ENCODE results near the gene LRRFIP1.

Gene LRRFIP1

DNA sequence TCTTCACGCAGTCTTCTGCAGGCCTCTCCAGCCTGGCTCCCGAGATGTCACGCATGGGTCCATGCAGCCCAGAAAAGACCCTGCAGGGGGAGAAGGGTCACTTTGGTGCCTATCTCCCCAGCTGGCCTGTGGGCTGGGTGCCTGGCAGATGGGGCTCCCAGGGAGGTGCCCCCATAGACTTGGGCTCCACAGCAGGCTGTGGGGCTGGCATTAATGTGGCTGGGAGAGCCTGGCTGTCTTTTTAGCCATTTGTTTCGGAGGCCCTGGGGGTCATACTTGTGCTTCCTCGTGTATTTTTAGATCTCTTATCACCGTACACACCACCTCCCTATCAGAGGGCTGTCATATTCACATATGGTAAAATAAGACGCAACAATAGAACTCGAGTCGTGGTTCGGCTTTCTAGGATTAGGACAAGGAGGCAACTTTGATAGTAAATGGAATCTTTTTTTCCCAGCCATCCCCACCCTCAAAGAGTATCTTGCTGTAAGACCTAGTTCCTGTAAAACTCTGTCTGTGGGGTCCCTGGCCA, 74.5 kb downstream of the LRRFIP1 start:
- no peak for DNase-seq (ENCODE audit: low read depth)

DNA sequence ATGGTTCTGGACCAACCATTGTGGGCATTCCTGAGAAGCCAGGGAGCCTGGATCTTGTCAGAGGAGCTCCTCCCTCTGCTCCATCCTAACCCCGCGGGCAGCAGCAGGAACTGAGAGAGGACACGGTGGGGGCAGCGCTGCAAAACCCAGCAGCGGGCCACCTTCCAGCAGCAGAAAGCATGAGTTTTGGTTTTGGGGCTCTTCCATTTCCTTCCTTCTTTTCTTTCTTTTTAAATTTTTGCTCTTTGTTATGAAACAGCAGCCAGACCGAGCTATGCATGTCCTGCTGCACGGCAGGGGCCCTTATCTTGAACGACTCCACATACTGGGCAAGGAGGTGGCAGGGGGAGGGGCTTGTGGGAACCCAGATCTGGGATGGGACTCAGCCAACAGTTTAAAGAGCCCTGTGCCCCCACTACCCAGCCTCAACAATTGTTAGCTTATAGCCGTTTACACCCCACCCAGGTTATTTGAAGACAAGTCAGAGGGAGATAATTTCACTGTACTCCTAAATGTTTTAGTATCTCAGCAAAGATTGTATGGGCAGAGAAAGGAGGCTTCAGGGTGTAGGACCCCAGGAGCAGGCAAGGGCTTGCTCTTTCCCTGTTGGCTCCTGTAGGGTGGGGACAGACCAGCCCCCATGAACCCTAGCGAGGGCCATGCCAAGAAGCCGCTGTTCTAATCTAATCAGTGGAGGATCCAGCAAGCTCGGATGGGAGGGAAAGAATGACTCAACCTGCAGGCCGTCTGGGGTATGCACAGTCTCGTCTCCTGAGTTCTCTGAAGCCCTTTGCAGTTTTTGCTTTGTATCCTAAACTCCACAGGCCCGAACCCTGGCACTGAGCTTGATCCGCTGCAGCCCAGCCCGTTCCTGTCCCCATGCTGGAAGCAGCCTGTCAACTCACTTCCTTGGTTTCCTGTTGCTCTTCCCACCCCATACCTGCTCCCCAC, 75.3 kb downstream of the LRRFIP1 start:
- no peak for DNase-seq (ENCODE audit: low read depth)

DNA sequence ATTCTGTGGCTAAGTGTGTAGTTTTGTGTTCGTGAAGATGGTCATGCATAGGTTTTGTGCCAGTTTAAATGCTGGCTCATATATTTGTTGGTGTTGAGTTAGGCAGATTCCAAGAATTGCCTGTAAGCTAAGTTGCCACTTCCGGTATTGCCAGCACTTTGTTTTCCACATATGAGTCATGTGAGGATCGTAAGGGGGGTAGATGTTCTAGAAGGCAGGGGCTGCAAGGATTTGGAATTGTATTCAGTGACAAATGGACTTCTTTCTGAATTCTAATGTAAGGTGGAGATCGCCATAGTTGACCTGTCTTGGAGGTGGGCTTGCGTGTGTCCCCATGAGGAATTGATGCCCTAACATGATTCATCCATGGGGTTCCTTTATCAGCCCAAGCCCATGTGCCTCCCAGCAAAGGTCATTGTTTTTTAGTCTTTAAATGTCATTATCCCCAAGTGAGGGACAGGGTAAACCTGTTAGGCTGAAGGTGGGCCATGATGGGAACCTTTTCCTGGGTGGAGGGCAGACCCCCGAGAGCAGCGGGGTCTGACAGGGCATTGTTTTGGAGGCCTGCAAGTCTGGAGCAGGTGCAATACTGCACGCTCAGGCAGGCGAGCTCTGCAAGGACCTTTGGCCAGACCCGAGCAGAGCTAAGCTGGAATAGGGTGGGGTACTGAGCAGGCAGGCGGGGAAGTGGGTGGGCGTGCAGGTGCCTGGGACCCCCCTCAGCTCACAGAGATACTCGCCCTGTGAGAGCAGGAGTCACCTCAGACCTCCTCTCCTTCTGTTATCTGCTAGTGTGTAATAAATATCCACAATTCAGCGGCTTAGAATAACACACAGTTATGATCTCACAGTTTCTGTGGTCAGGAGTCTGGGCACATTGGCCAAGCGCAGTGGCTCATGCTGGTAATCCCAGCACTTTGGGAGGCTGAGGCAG, 77.4 kb downstream of the LRRFIP1 start:
- DNase-seq (ENCODE audit: low read depth) = no peak

DNA sequence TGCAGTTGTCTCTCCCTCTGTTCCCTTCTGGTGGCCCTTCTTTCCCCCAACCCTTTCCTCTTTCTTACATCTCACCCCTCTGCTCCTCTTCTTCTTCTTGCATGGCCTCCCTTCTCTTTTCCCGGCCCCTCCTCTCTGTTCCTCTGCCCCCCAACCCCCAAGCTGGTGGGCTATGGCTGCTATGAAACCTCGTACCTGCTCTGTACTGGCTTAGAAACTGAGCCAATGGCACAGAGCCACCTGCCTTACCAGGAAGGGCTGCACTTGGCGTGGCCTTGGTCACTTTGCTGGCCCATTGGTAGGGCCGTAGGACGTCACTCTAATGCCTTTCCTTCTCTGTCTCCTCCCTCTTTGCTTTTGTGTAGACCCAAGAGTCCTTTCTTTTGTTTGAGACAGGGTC, 78.9 kb downstream of the LRRFIP1 start:
- DNase-seq (ENCODE audit: low read depth) = no peak

DNA sequence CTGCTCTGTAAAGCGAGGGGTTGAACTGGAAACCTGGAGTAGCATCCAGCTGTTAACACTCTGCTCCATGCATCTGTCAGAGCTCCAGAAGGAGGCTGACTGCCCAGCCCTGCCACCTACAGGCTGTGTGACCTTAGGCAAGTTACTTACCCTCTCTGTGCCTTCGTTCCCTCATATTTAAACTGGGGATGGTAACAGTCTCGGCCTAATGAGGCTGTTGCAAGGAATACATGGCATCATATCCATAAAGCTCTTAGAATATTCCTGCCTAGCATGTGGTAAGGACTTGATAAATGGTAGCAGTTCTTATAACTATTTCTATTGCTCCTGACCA, 80.6 kb downstream of the LRRFIP1 start:
- no peak for DNase-seq (ENCODE audit: low read depth)

DNA sequence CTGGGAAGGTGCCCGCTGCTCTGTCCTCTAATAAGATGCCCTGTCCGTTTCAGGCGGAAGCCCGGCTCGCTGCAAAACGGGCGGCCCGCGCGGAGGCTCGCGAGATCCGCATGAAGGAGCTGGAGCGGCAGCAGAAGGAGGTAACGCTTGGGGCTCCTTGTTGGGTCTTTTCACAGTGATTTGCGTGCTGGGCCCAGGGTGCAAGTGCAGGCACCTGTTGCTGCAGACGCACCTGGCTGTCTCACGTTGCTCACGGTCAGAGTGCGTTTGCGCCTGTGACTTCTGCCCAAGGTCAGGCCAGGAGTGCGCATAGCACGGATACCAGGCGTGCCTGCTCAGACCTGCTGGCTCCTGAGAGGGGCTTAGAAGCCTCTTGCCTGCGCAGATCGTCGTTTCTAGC, 81.1 kb downstream of the LRRFIP1 start:
- no peak for DNase-seq (ENCODE audit: low read depth)

DNA sequence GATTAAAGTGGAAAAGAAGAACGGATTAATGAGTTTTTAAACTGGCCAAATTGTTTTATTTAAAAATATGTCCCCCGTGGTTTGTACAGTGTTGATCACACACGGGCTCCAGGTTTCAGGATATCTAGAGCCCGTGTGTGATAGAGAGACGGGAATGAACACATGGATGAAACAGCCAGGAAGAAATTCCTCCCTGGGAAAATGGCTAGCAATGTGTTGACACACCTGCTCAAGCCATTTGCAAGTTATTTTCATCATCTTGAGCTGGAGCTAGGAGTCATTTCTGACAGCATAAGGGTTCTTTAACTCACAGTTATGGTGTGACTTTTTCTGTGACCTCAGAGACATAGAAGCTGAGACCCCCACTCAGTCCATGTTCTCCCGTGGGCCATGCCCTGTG, 81.6 kb downstream of the LRRFIP1 start:
- no peak for DNase-seq (ENCODE audit: low read depth)

DNA sequence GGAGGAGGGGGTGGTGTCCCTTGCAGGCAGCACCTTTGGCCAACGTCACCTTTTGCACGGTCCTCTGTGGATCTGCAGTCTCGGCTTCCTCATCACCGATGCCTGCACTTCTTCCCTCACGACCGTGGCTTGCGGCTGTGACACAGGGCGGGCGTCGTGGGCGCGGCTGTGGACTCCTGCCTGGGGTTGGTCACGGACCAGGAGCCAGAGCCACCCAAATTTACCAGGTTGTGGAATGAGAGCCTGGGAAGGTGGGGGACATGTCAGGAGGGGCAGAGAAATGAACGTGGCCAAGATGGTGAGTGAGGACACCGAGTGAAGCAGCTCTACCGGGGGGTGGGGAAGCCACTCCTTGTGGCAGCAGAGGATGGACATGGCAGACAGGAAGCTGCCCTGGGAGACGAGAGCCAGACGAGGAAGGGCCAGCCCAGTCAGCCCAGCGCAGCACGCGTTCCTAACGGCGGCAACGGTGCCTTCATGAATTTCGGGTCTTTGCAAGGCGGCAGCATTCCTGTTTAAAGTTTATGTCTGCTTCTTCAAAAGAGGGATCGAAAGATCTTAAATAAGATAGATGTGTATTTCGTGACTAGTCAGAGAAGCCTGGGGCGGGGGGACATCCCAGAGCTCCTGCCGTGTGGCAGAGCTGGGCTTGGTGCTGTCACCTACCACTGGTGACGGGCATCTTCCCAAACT, 84.2 kb downstream of the LRRFIP1 start:
- DNase-seq (ENCODE audit: low read depth) = no peak

DNA sequence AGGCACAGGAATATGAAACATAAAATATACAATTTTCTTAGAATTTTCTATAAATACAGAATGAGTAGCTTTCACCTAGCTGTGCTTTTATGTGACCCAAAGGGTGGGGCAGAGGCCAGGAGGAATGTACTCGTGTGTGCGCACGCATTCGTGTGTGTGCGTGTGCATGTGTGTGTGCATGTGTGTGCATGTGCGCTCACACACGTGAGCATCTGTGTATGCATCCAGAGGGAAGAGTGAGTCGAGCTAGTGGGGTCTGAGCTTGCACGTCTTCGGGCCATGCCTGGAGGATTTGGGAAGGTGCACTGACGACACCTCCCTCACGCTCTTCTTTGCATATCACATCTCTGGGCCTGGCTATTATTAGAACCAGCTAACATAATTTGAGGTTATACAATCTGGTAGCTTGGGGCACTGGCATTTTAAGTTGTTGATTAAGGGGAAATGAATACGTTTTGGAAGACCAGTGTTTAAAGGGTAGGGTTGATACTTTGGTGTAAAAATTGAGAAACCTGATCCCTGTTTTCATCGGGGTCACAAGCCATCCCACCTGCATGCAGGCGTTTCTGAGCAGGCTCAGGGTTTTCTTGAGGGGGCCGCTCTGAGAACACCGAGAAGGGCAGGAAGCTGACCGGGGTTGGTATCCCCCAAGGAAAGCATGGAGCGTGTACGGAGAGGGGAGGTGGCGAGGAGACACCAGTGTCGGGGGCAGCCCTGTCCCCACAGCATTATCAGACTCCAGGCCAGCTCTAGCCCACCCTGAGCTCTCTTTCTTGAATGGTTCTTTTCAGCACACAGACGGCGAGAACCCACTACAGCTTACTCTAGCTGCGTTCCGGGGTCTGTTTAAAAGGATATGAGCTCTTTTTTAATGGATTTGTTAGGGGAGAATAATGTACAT, 85.3 kb downstream of the LRRFIP1 start:
- no peak for DNase-seq (ENCODE audit: low read depth)

DNA sequence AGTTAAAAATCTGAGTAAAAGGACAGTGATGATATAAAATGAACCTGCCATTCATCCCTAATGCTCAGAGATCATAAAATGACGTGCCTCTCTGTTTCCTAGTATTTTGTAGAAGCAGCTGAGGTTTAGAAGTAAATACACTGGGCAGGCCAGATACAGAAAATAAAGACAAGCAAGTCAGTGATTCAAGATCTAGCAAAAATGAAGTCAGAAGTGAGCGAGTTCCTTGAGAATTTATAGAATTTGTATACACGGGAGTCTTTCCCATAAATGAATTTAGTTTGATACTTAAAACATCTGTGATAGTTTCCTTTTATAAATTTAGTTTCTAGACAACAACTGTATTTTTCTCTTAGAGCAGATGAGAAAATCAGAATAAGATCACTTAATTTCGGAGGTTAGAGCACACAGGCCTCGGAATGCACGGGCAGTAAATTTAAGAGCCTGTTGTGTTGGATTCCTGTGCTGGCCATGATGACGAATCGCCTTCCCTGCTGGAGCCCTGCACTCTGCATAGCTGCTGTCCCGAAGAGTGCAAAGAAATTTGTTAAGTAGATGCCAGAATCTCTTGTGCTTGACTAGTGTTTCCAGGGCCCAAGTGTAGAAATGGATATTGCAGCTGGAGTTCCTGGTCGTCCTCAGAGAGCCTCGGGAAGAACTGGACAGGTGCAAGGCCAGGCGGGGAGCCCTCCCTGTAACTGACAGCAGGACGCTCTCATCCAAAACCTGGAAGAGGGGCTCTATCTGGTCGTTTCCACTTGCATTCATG, 87.5 kb downstream of the LRRFIP1 start:
- DNase-seq (ENCODE audit: low read depth) = no peak

DNA sequence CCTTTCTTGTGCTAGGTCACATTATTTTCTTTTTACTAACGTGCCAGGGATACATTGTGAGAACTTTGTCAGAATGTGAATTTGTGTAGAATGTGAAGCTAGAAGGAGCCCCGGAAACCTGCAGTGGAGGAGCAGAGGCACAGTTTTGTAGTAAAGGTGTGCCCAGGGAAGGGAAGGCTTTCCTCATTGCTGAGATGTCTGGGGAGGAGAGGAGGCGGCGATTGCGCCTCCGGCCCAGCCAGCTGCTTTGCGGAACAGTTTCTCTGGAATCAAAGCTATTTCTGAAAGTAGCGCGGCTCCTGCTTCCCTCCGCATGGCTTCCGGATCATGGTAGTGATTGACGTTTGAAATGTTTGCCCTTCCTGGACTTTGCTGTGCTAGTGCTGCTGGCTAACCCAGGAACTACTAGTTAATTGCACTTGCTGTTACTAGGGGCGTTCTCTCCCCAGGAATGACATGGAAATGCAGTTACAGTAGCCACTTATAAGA, 88.1 kb downstream of the LRRFIP1 start:
- no peak for DNase-seq (ENCODE audit: low read depth)

DNA sequence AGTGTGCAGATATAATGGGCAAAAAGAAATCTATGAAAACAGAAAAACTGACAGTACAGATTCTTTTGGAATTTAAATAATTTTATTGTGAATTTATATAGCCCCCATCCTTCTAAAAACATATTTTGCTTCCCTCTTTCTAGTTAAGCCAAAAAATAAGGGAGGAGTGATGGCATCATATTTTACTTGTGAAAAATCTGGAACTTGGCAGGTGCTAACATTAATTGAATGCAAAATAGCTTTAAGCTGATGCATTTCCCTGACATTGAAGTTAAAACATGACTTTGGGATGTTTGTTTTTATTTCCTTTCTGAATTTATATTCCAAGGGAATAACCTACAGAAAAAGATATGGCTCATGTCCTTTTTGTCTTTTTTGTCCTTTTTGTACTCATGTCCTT, 88.6 kb downstream of the LRRFIP1 start:
- DNase-seq (ENCODE audit: low read depth) = no peak

DNA sequence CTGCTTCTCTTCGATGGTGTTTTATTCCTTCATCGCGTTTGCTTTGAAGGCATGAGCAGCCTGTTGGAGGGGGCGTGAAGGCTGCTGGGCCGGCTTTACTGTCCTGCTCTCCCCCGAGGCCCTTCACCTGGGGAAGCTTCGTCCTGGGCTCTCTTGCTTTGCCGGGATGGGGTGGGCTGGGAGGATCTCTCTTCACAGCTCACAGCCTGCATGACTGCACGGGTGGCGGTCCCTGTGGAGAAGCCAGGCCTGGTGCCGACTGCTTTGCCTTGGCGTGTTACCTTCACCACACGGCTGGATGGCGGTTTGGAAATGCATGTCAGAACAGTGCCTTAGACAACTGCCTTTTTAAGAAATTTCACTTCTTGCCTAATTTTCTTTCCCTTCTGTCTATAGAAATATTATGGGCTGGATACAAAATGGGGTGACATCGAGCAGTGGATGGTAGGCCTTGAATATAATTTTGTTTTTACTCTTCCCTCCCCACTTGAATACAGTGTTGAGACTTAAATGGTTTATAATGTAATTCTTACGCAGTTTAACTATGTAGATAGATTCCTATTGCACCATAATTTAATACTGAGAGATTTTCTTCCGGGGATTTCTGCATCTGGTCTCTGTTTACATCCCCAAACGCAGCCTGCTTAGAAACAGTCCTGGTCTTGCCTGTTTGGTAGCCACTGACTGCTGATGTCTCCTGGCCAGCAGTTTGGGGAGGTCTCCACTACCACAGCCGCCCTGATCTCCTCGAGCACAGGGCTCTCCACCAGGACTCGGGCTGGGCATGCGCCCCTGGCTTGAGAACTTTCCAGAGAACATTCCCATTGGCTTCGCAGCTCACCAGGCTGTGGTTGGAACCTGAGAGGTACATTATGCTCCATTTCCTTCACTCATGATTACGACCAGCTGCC, 90.2 kb downstream of the LRRFIP1 start:
- no peak for DNase-seq (ENCODE audit: low read depth)

DNA sequence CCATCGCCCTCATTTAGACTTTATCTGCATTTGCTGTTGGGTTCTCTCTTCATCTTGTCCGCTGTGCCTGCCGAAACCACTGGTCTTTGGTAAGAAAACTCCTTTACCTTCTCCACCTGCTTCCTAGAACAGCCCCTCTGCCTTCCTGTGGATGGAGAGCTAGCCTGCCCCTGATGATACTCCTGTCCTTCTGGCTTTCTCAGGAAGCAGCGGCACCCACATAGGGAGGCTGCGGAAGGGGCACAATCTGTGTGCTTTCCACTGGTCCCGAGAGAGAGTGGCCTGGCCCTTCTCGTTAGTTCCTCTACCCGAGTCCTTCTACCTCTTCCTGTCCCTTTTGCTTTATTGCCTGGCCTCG, 90.9 kb downstream of the LRRFIP1 start:
- DNase-seq (ENCODE audit: low read depth) = no peak

DNA sequence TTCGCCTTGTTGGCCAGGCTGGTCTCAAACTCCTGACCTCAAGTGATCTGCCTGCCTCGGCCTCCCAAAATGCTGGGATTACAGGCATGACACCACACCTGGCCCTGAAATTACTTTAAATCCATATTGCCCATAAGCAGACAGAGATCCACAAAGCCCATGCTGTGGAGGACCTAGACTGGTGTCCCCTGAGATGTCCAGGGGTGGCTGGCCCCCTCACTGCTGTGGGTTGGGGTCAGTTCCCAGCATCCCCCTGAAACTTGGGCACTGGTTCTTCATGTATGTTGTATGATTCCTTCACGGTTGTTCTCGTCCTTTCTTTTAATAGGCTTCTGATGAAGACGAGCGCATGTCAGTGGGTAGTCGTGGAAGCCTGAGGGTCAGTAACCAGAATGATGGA, 93.1 kb downstream of the LRRFIP1 start:
- DNase-seq (ENCODE audit: low read depth) = no peak

DNA sequence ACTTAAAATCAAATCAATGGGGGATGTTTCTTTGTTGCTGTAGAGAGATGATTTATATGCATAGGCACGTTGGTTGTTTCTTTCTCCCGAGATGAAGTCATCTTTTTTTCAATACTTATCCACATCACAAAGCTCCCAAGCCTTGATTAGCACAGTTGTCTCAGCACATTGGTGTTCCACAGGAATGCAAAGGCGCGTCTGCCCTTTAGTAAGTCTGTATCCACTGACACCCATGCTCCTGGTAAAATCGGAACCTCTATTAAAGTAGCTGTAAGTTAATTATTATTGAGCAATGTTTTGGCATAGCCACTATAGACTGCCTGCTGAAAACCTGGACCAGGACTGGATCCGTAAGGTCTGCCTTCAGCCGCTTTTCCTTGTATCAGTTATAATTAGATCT, 93.6 kb downstream of the LRRFIP1 start:
- no peak for DNase-seq (ENCODE audit: low read depth)

DNA sequence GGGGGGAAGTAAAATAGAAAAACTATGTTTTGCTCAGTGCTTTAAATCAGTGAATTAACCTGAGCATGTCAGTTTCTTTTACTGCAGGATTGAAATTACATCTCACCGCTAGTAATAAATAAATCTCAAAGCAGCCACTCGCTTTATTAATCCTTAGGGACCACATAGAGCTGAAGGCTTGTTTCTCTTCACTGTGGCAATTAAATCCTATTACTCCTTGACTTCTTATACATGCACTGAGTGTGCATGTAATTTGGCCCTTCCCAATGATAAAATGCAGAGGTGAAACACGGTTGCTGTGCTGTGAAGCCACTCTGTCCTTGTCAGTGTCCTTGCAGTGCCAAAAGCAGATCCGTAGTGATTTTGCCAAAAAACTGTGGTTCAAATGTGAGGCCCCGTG, 94.1 kb downstream of the LRRFIP1 start:
- DNase-seq (ENCODE audit: low read depth) = no peak

DNA sequence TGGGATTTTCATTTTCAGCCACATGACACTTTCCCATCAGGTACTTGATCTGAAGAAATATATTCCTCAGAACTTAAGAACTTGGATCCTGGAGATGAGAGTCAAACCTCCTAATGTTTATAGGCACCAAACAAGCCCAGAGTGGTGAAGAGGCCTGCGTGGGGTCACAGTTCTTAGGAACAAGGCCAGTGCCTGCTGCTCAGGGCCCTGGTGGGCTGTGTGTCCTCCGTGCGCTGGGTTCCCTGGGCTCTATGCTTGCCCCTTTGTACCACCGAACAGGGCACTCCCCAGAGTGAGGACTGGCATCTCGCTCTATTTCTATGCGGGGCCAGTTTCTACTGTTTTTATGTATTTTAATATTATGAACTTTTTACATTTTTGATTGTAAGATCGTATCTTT, 95.2 kb downstream of the LRRFIP1 start:
- no peak for DNase-seq (ENCODE audit: low read depth)

DNA sequence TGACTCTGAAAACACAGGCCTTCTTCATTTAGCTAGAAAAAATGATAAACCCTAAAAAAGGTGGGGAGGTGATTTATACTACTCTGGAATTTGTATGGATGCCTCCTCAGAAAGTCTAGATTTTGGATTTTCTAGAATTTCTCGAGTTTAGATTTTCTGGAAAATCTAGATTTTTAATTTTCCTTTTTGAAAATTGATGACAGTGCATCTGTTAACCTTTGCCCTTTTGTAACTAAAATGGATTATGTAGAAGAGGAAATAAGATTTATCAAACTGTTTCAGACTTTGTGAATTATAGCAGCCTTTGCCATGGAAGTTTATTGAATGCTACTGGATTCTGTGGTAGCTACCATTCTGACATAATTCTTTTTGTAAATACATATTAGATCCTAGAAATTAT, 95.6 kb downstream of the LRRFIP1 start:
- DNase-seq (ENCODE audit: low read depth) = no peak
